MG63 (cell line): Measurements from ENCODE around the gene UHMK1. TPM values are rescaled to one million over a fixed set of nuclear protein-coding genes. Genes with fewer than 3 reads are reported as not detected.

ENCODE experiments used
- DNase-seq: peaks from one replicate; pipeline ENCODE4 v3.0.0-alpha.2; 2020
- H3K27me3 ChIP-seq: fragments of 250-450 bp; sonication (Bioruptor Pico); 2 replicates; pipeline ENCODE4 v1.5.1; 2020; ENCODE audit warnings: mild to moderate bottlenecking, moderate library complexity
- H3K36me3 ChIP-seq: fragments of 250-450 bp; sonication (Bioruptor Pico); 2 replicates; pipeline ENCODE4 v1.5.1; 2020; ENCODE audit warnings: mild to moderate bottlenecking, moderate library complexity
- H3K4me3 ChIP-seq: fragments of 250-450 bp; sonication (Bioruptor Pico); 2 replicates; pipeline ENCODE4 v1.5.1; 2020; ENCODE audit warnings: mild to moderate bottlenecking, moderate library complexity
- H3K9me3 ChIP-seq: fragments of 250-450 bp; sonication (Bioruptor Pico); 2 replicates; pipeline ENCODE4 v1.5.1; 2020; ENCODE audit warnings: mild to moderate bottlenecking, moderate library complexity
- total RNA-seq: library from RNA; depleted of rRNA; stranded (reverse); fragments of >200 nt; shearing (Covaris generic); gene quantifications from 2 replicates; pipeline ENCODE4 v1.2.3, GENCODE V29; 2014; ENCODE audit warnings: low replicate concordance; rRNA removed

The UHMK1 gene
- total RNA-seq, 1 experiment from 2014 or later: 42.8 TPM

DNA sequence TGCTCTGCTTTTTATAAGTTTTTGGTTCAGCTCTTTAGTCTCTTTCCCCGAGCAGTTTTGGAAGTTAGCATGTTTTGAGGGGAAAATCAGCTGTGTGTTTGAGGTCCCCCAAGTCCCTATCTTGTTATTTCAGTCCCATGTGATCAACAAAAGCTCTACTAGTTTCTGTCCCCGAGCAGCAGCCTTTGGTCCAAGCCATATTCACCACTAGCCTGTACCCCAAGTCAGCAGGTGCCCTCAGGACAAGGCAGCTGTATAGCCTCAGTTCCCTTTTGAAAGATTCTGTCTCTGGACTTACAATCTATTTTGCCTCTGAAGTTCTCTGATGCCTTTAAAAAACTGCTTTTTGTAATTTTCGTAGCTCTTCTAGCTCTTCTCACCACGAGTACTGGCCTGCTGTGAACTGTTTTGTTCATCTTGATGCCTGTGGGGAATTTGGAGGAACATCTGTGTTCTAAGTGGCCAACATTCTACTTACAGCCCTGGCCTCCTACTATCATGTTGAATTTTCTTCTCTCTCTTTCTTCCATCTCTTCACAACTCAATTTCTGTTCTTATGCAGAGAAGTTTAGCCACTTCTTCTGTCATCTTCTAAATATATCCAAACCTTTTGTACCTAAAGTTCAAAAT, 80.6 kb downstream of the UHMK1 start:
- Histone ChIP-seq H3K27me3 (no peaks in the 10 kb centered on the region), H3K36me3 (peaks cover 94% of the 10 kb centered on the region), H3K9me3 (no peaks in the 10 kb centered on the region), H3K4me3 (no peak overlapping the region)
- DNase-seq: no peak

DNA sequence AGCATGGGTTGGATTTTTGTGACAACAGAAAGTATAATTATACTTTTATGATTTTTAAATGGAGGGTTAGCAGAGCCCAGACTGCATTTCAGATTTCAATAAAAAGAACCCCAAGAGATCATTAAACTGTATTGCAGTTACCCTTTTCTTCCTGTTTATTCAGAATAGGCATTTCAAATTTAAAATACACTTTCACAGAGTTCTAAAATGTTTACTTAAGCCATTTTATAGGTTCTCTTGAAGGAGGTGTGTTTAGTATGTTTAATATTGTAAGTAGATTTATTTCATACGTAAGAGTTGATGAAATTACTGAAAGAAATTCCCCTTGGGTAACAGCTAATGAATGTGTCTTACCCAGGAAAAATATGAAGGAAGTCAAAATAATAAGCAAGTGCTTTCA, 81.3 kb downstream of the UHMK1 start:
- Histone ChIP-seq H3K9me3 (no peaks in the 10 kb centered on the region), H3K36me3 (peaks cover 97% of the 10 kb centered on the region), H3K4me3 (no peak overlapping the region), H3K27me3 (no peaks in the 10 kb centered on the region)
- no peak for DNase-seq

Other genes with a start within 250 kb of the UHMK1 start
- not detected in 2 replicates for gene SPATA46, start 121.0 kb upstream of the UHMK1 start, total RNA-seq
- gene C1orf226, start 116.1 kb upstream of the UHMK1 start, total RNA-seq: not detected in 2 replicates
- gene SH2D1B, start 85.7 kb upstream of the UHMK1 start, total RNA-seq: not detected in 2 replicates
- gene UAP1, start 63.9 kb downstream of the UHMK1 start, total RNA-seq: 601 and 739 TPM in 2 replicates
- gene DDR2, start 134.6 kb downstream of the UHMK1 start, total RNA-seq: 38.1 and 51.2 TPM in 2 replicates